GM21737 (cell line): ENCODE results near the gene ZDHHC11.
"Not testable (repeated sequence)": the region's sequence is repeated elsewhere in the genome, so short reads cannot be mapped to it uniquely, and the experiment has no call there.

Source experiments
- ATAC-seq: cut with Tn5 transposase; IDR thresholded peaks from one replicate; pipeline ENCODE4 v1.9.1; 2021; ENCODE audit warnings: mild to moderate bottlenecking, moderate library complexity; ENCODE audit not compliant: unreplicated experiment

The ZDHHC11 gene

GRCh38 chr5:860506-861150, 9.8 kb upstream of the ZDHHC11 start:
- ATAC-seq: no peak

DNA sequence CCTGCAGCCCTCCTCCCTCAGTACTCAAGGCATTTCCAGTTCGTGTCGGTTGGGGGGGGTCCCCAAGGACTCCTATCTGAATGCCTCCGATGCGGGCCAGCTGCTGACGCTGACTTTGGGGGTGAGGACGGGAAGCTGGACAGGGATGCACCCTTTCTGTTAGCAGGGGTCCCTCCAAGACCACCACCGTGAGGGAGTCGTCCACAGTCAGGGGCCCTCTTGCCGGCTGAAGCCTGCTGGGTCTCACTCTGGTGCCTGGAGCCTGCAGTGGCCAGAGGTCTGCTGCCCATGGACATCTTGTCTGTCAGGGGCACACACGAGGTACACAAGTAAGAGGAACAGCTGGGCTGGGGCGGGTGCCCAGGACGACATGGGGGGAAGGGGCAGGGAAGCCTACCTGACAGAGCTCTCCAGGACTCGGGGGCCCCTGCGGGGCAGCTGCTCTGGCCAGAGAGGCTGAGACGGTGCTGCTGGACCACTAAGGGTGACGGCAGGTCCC, 9.1 kb upstream of the ZDHHC11 start:
- no peak for ATAC-seq

GRCh38 chr5:859391-859790, 8.6 kb upstream of the ZDHHC11 start:
- ATAC-seq: no peak

DNA sequence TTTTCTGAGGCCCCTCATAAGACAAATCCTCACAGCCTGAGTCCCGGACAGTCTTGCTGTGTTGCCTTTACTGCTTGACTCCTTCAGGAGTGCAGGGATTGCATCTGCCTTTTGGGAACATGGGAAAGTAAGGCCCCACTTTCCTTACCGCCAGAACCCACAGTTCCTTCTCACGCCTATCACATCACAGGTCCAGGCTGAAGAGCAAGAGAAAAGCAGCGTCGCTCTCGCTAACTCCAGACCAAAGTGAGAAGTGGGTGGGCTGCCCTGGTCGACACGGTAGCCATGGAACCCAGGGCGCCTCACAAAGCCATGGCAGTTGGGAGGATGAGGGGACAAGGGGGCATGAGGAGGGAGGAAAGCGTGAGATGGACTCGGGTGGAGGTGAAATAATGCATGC, 7.9 kb upstream of the ZDHHC11 start:
- ATAC-seq: no peak

DNA sequence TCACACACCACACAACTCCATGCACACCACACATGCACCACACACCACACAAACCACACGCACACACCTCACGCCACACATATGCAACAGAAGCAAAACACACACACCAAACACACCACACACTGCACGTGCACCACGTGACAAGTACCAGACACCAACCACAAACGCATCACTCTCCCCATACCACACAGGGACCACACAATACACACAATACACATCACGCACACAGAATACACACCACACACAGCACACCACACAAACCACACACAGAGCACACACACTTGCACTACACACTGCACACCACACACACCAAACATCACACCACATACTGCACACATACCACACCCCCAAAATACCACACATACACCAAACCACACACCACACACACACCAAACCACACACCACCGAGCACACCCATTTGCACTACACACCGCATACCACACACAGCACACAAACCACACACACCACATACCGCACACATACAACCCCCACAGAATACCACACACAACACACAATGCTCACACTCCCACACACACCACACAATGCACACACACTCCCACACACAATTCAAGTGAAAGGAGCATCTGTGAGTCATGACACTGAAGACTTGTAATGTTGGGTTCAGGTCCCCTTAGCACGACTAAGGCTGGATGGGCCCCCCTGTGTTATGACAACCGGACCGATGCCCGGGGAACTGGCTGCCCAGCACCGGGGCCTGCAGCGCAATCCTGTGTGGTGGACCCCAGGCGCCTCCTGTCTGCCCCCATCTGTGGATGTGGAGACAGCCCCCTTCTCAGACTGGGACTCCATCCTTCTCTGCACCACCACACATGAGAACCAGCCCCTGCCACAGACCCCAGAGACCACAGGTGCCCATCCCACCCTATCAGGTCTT, 6.0 kb upstream of the ZDHHC11 start:
- no peak for ATAC-seq

DNA sequence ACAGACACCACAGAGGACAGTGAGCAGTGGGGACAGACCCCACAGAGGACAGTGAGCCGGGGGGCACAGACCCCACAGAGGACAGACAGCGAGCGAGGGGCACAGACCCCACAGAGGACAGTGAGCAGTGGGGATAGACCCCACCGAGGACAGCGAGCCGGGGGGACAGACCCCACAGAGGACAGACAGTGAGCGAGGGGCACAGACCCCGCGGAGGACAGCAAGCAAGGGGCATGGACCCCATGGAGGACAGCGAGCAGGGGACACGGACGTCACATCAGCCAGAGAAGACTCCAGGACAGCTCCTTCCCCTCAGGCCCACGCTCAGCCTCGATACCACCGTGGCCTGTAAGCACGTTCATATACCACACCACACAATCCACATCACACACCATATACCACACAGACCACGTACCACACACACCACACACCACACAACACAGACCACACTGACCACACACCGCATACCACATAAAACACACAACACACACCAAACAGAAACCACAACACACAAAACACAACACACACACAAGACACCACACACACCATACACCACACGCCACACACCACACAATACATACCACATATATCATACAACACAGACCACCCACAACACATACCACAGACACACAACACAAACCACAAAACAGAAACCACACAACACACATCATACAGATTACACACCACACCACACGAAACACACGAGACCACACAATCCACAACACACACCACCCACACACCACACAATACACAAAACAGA, 5.2 kb upstream of the ZDHHC11 start:
- no peak for ATAC-seq

DNA sequence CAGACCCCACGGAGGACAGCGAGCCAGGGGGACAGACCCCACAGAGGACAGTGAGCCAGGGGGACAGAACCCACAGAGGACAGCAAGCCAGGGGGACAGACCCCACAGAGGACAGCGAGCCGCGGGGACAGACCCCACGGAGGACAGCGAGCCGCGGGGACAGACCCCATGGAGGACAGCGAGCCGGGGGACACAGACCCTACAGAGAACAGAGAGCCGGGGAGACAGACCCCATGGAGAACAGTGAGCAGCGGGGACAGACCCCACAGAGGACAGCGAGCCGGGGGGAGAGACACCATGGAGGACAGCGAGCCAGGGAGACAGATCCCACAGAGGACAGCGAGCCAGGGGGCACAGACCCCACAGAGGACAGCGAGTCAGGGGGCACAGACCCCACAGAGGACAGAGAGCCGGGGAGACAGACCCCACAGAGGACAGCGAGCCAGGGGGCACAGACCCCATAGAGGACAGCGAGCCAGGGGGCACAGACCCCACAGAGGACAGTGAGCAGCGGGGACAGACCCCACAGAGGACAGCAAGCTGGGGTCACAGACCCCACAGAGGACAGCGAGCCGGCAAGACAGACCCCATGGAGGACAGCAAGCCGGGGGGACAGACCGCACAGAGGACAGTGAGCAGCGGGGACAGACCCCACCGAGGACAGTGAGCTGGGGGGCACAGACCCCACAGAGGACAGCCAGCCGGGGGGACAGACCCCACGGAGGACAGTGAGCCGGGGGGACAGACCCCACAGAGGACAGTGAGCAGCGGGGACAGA, 4.4 kb upstream of the ZDHHC11 start:
- ATAC-seq: no peak

- no peak for ATAC-seq
Observed at GRCh38 chr5:854217-854616, 3.4 kb upstream of the ZDHHC11 start.

DNA sequence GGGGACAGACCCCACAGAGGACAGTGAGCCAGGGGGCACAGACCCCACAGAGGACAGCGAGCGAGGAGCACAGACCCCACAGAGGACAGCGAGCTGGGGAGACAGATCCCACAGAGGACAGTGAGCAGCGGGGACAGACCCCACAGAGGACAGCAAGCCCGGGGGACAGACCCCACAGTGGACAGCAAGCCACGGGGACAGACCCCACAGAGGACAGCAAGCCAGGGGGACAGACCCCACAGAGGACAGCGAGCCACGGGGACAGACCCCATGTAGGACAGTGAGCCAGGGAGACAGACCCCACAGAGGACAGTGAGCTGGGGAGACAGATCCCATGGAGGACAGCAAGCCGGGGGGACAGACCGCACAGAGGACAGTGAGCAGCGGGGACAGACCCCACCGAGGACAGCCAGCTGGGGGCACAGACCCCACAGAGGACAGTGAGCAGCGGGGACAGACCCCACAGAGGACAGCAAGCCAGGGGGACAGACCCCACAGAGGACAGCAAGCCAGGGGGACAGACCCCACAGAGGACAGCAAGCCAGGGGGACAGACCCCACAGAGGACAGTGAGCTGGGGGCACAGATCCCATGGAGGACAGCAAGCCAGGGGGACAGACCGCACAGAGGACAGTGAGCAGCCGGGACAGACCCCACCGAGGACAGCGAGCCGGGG, 2.8 kb upstream of the ZDHHC11 start:
- ATAC-seq: not testable (repeated sequence)

DNA sequence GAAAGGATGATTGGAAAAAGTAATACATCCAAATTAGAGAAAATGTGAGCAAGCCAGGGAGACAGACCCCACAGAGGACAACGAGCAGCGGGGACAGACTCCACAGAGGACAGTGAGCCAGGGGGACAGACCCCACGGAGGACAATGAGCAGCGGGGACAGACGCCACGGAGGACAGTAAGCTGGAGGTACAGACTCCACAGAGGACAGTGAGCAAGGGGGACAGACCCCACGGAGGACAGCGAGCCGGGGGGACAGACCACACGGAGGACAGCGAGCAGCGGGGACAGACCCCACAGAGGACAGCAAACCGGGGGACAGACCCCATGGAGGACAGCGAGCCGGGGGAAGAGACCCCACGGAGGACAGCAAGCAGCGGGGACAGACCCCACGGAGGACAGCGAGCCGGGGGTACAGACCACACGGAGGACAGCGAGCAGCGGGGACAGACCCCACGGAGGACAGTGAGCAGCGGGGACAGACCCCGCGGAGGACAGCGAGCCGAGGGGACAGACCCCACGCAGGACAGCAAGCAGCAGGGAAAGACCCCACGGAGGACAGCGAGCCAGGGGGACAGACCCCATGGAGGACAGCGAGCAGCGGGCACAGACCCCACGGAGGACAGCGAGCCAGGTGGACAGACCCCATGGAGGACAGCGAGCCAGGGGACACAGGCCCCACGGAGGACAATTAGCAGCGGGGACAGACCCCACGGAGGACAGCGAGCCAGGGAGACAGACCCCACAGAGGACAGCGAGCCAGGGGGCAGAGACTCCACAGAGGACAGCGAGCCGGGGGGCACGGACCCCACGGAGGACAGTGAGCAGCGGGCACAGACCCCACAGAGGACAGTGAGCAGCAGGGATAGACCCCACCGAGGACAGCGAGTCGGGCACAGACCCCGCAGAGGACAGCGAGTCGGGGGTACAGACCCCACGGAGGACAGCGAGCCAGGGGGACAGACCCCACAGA, 1.9 kb upstream of the ZDHHC11 start:
- ATAC-seq: no peak

DNA sequence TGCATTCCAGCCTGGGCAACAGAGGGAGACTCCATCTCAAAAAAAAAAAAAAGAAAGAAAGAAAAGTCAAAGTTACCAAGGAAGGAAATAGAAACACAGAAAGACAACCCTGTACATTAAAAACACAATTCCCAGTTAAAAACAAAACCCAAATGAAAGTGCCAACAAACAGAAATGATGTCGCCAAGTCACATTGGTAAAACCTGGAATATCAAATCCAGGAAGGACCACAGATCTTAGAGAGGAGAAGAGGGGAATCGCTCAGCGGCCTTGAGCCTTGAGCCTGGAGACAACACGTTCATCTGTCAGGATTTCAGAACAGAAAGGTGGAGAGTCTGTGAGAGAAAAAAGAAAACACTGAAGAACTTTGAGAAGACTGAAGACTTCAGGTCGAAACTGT, 1.2 kb upstream of the ZDHHC11 start:
- no peak for ATAC-seq

- no peak for ATAC-seq
Observed at GRCh38 chr5:851553-851952, 767 bp upstream of the ZDHHC11 start.

DNA sequence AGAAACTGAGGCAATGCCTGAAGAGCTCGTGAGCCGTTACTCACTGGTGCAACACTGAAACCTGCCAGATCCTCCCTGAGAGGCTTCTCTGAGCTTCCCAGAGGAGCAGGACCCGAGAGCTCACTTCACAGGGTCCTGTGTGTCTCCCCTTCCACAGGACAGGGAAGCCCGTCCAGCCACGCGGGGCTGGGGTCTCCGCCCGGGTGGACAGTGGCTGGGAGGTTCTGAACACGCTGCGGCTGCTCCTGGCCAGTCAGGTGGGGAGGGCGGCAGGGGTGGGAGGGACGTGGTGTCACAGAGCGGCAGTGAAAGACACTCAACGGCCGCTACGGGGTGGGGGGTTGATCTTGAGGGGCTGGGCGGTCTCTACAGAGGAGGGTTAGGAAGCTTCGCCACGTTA, 290 bp upstream of the ZDHHC11 start:
- ATAC-seq: no peak

DNA sequence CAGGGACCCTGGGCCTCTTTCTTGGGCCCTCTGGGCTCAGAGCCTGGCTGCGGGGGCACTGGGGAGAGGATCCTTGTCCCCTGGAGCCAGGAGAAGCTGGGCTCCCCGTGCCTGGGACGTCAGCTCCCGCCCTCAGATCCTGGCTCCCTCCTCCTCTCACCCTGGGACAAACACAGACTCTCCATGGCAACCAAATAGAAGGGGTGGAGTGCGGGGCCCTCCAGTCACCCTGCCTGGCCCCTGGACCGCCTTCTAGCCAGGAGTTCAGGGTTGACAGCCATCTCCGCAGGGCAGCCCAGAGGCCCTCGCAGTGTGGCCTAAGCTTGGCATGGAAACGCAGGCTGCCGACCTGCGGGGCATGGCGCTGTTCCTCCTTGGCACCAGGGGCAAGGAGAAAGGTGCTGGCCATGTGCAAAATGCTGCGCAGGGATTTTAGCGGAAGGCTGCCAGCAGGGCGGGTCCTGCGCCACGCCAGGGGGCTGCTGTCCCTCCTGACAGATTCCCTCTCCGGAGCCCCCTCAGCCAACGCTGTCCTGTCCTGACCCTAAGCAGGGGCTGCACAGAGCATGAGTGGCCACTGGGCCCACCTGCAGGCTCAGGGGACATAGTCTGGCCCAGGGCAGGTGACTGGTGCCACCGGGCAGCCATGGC, 1.0 kb downstream of the ZDHHC11 start:
- no peak for ATAC-seq

- ATAC-seq: no peak
Observed at GRCh38 chr5:848671-849111, 2.1 kb downstream of the ZDHHC11 start.

DNA sequence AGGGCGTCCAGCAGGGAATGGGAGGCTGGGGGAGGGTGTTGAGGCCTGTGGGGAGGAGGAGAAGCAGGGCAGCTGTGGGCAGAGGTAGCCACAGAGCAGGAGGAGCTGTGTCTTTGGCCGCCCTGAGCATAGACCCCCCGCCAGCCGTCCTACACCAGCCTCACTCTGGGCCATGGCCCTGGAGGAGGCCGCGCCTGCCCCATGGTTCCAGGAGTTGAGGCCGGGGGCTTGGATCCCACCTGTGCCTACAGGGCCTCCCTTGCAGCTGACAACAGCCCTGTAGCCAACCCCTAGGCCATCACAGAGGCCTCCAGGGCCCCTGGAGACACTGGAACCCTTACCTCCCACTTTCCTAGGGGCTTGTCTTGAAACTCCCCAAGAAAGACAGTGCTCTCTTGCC, 3.0 kb downstream of the ZDHHC11 start:
- not testable (repeated sequence) for ATAC-seq

GRCh38 chr5:847212-847611, 3.6 kb downstream of the ZDHHC11 start:
- ATAC-seq: not testable (repeated sequence)

DNA sequence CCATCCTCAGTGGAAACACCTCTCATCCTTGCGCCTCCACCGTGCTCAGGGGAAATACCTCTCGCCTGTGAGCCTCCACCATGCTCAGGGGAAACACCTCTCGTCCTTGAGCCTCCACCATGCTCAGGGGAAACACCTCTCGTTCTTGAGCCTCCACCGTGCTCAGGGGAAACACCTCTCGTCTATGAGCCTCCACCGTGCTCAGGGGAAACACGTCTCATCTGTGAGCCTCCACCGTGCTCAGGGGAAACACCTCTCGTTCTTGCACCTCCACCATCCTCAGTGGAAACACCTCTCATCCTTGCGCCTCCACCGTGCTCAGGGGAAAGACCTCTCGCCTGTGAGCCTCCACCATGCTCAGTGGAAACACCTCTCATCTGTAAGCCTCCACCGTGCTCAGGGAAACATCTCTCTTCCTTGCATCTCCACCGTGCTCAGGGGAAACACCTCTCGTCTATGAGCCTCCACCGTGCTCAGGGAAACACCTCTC, 4.1 kb downstream of the ZDHHC11 start:
- not testable (repeated sequence) for ATAC-seq
